HG03108 (cell line): ENCODE data around the gene TTBK2.

Experiments used
- ATAC-seq: cut with Tn5 transposase; IDR thresholded peaks from one replicate; pipeline ENCODE4 v1.9.1; 2021; ENCODE audit warnings: moderate library complexity; ENCODE audit not compliant: unreplicated experiment

TTBK2 gene

DNA sequence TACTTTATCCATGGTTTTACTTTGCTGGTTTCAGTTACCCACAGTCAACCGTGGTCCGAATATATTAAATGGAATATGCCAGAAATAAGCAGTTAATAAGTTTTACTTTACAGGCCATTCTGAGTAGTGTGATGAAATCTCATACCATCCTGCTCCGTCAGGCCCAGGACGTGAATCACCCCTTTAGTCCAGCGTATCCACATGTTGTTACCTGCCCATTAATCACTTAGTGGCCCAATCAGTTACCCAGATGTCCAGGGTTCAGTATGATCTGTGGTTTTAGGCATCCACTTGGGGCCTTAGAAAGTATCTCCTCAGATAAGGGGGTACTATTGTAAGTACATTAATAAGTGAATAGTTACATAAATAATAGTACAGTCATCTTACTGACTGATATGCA lies 88.0 kb downstream of the TTBK2 start:
- no peak for ATAC-seq

DNA sequence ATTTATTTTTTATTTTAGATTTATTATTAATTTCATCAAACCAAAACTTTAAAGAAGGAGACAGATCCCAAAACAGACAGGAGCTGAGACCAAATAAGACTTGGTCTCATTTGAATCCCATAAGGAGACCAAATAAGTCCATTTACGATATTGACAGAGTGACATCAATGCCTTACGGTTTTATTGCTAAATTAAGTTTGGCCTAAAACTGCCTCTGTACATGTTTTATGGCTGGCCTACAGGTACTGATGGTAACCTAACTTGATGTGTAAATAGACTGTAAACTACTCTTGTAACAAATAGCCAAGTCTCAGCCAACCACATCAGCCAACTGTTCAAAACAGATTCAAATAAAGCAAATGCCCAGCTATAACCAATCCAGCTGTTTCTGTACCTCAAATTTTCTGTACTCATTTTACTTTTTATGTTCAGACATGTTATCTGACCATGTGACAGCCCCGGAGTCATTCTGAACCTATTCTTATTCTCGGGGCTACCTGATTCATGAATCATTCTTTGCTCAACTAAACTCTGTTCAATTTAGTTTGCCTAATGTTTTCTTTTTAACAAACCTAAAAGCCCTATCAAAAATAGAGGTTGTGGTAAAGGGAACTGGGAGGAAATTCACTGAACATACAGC lies 94.2 kb downstream of the TTBK2 start:
- no peak for ATAC-seq

DNA sequence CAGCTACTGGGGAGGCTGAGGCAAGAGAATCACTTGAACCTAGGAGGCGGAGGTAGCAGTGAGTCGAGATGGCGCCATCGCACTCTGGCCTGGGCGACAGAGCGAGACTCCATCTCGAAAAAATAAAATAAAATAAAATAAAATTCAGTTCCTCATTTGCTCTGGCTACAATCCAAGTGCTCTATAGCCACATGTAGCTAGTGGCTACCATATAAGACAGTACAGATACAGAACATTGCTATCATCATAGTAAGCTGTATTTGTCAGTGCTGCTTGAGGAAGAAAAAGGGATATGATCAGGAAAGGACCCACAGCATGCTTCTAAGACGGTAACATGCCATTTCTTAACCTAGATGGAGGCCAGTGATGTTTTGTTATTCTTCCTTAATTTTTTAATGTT lies 95.0 kb downstream of the TTBK2 start:
- ATAC-seq: no peak

DNA sequence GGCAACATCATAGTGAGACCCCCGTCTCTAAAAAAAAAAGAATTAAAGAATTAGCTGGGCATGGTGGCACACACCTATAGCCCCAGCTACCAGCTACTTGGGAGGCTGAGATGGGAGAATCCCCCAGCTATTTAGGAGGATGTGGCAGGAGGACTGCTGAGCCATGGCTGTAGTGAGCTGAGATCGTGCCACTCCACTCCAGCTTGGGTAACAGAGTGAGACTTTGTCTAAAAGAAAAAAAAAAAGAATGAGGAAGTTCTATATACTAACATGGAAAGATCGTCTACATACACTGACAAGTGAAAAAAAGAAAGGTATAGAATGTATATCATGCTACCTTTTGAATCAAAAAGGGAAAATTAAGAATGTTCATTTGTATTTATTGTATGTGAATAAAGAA lies 99.8 kb downstream of the TTBK2 start:
- no peak for ATAC-seq

DNA sequence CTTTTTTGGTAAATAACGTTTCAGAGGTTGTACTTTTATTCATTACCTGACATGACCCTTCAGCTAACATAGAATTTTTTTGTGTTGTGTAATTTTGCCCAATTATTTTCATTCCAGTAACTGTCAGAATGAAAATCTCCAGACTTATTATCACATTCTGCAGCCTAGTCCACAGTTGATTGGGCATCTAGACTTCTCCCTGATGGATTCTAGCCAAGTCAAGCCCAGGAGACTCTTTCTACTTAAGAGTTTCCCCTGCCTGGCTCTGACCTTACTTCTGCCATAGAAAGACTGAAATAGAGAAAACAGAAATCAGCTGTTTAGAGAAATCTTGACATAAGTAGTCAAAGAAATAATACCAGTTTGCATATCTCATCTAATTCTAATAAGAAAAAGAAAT lies 100.8 kb downstream of the TTBK2 start:
- ATAC-seq: no peak

DNA sequence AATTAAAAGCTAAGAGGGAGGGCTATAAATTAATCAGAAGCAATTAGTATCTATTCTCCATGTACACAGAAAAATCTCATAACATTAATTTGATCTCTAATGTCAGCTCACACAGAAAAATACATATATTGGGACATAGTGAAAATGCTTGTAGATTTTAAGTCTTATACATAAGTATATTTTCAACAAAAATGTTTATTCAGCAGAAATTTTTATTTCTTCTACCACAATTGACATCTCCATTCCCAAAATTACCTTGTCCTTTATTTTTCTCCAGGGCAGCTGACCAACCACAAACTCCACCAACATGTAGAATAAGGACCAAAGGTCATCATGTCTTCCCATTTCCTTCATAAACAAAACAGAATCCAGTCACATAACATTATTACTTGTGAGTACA lies 109.1 kb downstream of the TTBK2 start:
- no peak for ATAC-seq

DNA sequence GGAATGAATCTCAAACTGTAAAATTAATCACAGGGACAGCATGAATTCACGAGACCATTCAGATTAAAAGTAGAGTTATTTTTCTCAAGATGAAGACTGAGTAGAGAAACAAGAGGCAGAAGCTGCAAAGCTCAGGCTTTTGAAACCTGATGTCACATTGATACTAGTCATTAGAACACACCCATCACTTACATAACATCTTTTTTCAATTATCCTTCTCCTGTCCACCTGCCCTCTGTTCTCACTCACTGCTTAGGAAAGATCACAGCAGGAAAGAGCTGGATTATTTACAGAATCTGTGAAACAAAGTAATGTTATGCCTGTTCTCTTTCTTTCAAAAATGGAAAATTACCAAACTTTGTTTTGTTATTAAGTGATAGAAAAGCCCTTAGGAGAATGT lies 111.7 kb downstream of the TTBK2 start:
- no peak for ATAC-seq

DNA sequence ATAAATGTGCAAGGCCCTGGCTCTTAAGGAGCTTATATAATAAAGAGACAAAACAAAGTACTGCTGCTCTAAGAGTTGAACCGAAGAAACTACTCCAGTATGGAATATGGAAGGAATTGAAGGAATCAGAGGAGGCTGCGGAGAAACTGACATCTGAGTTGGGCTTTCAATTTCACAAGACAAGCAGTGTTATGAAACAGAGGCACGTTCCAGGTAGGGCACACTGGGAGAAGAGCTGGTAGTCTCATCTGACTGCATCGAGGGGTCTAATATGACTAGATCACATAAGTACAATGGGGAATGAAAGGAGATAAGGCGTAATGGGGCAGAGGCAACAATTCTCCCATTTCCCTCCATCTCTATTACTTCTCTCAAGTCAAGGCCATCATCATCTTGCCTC lies 115.3 kb downstream of the TTBK2 start:
- no peak for ATAC-seq

DNA sequence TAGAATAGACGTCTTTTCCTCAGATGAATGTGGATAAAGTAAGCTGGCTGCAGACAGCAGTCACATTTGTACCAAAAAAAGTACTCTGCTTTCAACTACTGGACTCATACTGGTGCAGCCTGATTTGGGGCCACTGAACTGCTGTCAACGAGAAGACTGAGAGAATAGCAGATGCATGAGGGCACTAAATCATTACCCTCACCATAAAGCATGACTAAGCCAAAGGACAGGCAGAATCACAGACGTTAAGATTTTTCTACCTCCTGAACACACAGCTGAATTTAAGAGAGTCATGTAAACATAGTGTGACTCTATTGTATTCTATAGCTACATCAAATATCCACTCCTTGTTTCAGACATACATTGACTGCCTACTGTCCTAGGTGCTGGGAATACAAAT lies 115.8 kb downstream of the TTBK2 start:
- no peak for ATAC-seq

DNA sequence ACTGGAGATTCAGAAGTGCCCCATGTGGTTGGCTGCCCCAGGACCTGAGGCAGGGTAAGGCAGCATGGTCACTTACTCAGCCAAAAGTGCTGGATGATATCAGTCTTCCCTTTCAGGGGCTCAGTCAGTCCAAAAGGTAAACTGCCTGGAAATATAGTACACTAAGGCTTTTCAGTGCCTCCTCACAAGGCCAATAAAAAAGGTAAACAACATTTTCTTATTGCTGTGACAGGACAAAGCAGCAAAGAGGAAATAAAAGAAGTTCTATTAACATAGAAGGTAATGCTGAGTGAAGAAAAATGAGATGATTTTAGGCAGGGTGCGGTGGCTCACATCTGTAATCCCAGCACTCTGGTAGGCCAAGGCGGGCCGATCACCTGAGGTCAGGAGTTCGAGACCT lies 117.1 kb downstream of the TTBK2 start:
- no peak for ATAC-seq

DNA sequence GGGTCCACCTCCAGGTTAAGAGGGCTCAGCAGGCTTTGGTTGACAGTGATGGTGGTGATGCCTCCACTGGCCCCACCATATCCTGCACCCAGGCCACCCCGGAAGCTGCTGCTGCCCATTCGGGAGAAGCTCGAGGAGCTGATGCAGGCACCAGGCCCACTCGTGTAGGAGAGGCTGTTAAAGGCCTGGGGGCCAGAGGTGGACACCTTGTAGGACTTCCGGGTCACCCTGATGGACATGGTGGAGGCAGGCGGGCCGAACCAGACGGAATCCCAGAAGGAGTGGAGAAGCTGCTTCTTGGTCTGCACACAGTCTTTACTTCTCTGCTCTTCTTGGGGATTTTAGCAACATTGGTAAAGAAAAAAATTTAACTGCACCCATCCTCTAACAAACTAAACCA lies 118.4 kb downstream of the TTBK2 start:
- ATAC-seq: no peak

DNA sequence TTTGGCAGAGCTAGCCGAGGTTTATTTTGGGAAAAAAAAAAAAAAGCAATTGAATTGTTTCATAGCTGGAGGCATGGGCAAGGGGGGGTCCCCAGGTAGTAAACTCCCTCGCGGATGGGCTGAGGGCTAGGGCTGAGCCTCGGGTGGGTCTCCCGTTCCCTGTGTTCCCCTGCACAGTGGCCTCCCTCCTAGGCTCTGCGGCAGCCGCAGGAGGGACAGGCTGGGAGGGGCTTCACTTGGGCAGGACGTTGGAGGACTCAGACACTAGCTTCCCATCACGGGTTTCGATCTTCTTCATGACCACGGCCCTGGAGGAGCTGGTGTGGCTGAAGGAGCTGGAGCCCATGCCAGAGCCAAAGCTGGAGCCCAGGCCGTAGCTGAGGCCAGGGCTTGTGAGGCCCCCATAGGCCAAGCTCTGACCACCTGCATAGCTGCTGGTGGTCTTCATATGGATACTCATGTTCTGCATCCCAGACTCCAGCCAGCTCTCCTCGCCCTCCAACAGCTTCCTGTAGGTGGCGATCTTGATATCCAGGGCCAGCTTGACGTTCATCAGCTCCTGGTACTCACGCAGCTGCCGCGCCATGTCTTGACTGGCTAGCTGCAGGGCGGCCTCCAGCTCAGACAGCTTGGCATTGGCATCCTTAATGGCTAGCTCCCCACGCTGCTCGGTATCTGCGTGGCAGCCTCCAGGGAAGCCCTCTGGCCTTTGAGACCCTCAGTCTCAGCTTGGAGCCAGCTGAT lies 119.7 kb downstream of the TTBK2 start:
- no peak for ATAC-seq

DNA sequence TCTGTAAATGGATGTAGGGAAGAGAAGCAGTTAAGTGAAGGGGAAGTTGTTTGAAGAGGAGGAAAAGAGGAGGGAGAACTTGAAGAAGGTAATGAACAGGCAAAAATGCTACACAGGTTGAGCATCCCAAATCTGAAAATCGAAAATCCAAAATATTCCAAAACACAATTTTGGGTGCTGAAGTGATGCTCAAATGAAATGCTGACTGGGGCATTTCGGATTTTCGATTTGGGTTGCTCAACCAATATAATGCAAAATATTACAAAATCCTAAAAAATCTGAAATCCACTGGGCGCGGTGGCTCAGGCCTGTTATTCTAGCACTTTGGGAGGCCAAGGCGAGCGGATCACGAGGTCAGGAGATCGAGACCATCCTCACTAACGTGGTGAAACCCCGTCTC lies 121.8 kb downstream of the TTBK2 start:
- ATAC-seq: no peak

DNA sequence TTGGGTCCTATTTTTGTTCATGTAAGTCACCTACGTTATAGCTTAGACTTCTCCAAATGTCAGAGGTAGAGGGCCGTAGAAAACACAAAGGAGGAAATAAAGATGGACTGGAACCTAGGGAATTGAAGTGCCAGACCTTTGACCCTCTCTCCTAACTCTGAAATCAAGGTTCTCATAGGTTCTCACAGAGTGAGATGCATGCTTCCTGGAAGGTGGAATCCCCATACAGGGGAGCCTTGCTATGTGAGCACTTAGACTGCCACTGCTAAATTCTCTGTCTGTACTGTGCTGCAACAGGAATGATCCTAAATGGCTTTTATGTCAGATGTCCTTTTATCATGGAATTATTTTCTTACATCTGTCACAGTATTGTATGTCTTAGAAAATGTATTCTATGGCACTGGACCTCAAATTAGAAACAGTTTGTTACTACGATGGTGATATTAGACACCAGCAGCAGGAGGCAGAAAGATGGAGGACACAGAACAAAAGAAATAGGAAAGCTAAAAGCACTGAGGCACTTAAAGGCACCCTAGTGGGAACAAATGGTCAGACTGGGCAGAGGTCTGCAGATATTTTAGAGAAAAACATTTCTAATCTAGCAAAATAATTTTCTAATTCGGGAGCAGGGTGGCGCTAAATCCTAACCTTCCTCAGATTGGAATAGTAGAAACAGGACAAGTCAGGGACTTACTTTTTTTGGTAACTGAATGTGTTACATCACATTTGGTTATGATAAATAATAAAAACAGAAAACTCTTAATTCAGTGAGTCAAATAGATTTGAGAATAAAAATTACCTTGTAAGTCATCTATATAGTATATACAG lies 123.4 kb downstream of the TTBK2 start:
- ATAC-seq: no peak

DNA sequence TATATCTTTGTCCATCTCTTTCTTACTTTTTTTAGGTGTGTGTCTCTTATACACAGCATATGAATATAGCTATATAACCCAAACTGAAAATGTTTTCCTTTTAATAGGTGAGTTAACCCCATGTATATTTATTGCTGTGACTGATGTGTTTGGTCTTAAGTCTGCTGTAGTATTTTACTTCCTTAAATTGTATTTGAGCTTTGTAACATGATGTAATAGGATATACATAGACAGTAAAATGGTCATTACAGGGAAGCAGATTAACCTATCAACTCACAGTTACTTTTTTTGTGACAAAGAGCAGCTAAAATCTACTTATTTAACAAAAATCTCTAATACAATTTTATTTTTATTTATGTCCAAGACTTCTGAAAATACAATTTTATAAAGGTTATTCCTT lies 131.9 kb downstream of the TTBK2 start:
- ATAC-seq: no peak

DNA sequence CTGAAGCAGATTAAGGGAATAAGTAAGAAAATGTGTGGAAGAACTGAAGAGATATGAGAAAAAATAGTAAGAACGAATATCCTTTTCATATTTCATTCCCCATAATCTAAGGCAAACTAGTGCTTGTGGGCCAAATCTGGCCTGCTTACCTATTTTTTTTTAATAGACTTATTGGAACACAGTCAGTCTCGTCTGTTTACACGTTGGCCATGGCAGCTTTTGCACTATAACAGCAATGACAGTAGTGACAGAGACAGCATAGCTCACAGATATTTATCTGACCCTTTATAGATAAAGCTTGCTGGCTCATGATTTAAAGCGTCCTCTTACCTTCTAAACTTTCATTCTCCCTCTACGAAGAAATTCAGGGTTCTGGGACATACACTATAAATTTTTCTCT lies 133.6 kb downstream of the TTBK2 start:
- no peak for ATAC-seq

DNA sequence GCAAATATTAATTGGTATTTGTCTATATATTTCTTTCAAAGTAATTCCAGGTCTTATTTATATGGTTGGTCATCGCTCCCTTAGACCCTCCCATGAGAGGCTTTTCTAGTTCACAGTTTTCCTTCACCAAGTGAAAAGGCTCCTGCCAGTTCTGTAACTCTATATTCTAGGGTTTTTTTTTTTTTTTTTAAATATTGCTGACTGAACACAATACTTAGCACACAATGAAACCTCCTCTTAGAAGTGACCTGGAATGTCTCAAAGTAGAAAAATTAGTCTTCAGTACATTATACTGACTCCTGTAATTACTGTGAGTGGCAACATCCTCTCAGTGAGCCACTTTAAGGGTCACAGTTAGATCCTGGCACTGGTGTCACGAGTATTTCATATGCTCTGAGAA lies 135.0 kb downstream of the TTBK2 start:
- ATAC-seq: no peak

DNA sequence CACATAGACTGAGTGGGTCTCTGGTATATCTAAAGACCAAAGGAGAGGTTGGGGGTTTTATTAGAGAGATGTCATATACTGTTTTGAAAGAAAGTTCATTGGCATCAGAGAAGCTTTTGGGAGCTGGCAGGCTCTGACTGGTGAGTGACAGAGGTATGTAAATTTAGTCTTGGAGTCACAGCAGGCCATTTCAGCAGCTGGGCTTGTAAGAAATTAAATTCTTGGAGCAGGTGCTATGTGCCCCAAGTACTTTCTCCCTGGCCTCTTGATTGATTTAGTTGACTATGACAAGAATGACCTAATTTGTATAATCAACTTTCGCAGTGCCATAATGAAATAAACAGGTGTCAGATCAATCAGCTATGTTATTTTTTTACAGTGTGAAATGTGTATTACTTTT lies 135.9 kb downstream of the TTBK2 start:
- ATAC-seq: no peak

DNA sequence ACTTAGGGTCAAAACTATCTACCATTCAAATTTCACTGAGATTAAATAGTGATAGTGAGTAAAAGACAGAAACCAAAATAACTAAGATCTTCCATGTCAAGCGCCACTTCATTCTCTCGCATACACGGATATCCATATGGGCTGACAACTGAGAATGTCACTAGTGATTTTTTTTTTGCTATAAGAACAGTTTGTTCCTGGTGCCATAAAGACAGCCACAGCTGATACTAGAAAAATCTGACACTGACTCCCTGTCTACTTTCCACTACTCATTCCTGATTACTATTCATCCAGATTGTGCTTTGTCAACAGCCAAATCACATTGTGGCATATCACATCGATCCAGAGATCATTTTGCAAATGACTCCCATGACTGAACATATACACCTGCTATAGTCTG lies 137.9 kb downstream of the TTBK2 start:
- no peak for ATAC-seq

DNA sequence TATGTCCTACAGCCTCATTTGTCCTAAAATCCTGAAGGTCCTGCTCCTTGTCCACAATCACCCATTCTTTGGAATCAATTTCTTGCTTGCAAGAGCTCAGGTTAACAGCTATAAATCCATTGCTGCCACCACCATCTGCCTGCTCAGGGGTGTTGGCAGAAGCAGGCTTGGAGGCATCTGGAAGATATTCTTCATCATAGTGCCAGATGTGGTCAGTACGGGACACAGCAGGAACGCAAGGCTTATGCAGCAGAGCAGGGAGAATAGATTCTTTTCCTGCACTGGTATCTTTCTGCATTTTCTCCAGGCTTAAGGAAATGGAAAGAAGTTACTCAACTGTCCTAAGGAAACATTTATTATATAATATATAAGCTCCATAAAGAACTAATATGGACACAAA lies 145.2 kb downstream of the TTBK2 start:
- no peak for ATAC-seq

DNA sequence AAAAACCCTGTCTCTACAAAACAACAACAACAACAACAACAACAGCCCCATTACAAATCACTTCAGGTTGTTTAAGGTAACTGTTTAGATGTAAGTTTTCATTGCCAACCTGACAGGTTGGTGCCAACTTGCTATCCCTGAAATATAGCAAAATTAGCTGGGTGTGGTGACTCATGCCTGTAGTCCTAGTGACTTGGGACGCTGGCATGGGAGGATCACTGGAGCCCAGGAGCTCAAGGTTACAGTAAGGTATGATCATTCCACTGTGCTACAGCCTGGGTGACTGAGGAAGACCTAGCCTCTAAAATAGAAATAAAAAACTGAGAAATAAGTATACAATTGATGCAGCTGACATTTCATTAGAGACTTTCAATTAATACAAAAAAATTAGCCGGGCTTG lies 147.7 kb downstream of the TTBK2 start:
- ATAC-seq: no peak

DNA sequence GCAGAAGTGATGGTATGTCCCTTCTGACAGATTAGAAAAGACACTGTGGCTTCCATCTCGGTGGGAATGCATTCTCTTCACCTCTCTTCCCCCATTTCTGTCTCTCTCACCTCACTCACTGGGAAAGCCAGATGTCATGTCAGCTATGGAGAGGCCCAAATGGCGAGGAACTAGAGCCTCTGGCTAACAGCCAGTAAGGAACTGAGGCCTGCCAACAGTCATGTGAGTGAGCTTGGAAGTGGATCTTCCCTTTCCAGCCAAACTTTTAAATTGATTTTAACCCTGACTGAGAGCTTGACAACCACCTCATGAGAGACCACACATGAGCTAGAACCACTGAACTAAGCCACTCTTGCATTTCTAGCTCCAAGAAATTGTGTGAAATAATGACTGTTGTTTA lies 148.4 kb downstream of the TTBK2 start:
- ATAC-seq: no peak
